Karpas-422 (cell line): ENCODE measurements around the gene ACTR1A. TPM values are rescaled to one million over a fixed set of nuclear protein-coding genes. Genes with fewer than 3 reads are reported as not detected.

Experiments
- DNase-seq: peaks from one replicate; pipeline ENCODE4 v3.0.0-alpha.2; 2015
- H2AFZ ChIP-seq: fragments of 200-600 bp; sonication (generic); 2 replicates; pipeline ENCODE4 v1.6.1; 2014; ENCODE audit warnings: antibody characterized with exemption, low read length, mixed read lengths
- H3K27ac ChIP-seq: fragments of 200-600 bp; sonication (generic); 2 replicates; pipeline ENCODE4 v1.5.1; 2014; ENCODE audit warnings: mild to moderate bottlenecking, low read length, moderate library complexity
- H3K27me3 ChIP-seq: fragments of 200-600 bp; sonication (generic); 2 replicates; pipeline ENCODE4 v1.6.1; 2014; ENCODE audit warnings: low read length, mixed read lengths
- H3K36me3 ChIP-seq: fragments of 200-600 bp; sonication (generic); 2 replicates; pipeline ENCODE4 v1.6.1; 2014; ENCODE audit warnings: low read length, mixed read lengths; ENCODE audit not compliant: insufficient read depth
- H3K4me1 ChIP-seq: fragments of 200-600 bp; sonication (generic); 2 replicates; pipeline ENCODE4 v1.6.1; 2014; ENCODE audit warnings: mild to moderate bottlenecking, low read length, mixed read lengths
- H3K4me2 ChIP-seq: fragments of 200-600 bp; sonication (generic); 2 replicates; pipeline ENCODE4 v1.6.1; 2014; ENCODE audit warnings: low read length, low read depth, mild to moderate bottlenecking; ENCODE audit not compliant: poor library complexity, severe bottlenecking
- H3K4me3 ChIP-seq: fragments of 200-600 bp; sonication (generic); 2 replicates; pipeline ENCODE4 v1.5.1; 2014; ENCODE audit warnings: mild to moderate bottlenecking, antibody characterized with exemption, low read length, mixed read lengths
- H3K79me2 ChIP-seq: fragments of 200-600 bp; sonication (generic); 2 replicates; pipeline ENCODE4 v1.6.1; 2014; ENCODE audit warnings: mild to moderate bottlenecking, low read length, mixed read lengths
- H3K9ac ChIP-seq: fragments of 200-600 bp; sonication (generic); 2 replicates; pipeline ENCODE4 v1.6.0; 2014; ENCODE audit warnings: low read length
- H3K9me2 ChIP-seq: fragments of 200-600 bp; sonication (generic), shearing (Covaris generic); replicated peaks from 2 replicates; pipeline ENCODE4 v1.6.0; 2014; ENCODE audit warnings: mild to moderate bottlenecking, low read length, moderate library complexity; ENCODE audit not compliant: insufficient read depth
- H3K9me3 ChIP-seq: fragments of 300-700, 200-600 bp; sonication (generic); 2 replicates; pipeline ENCODE4 v1.6.1; 2014; ENCODE audit warnings: low read length, mixed read lengths
- H4K20me1 ChIP-seq: fragments of 200-600 bp; sonication (generic); 2 replicates; pipeline ENCODE4 v1.6.1; 2014; ENCODE audit warnings: mild to moderate bottlenecking, antibody characterized with exemption, low read length, low read depth; ENCODE audit not compliant: insufficient read depth
- total RNA-seq: library from RNA; depleted of rRNA; stranded (reverse); fragments of >200 nt; shearing (Covaris generic); gene quantifications from 2 replicates; pipeline ENCODE4 v1.2.3, GENCODE V29; 2014; ENCODE audit warnings: low replicate concordance

The ACTR1A gene
- total RNA-seq, 1 experiment from 2014 or later: 83.7 TPM

GRCh38 chr10:102453502-102453901 lies 49.0 kb downstream of the ACTR1A start:
- H2AFZ ChIP-seq: no peak overlapping the region
- H3K36me3 ChIP-seq: no peaks in the 10 kb centered on the region
- H3K4me1 ChIP-seq: peaks cover 44% of the 10 kb centered on the region
- H3K9ac ChIP-seq: peak overlapping the region; percentile 8; the same call in 1 of the 2 replicates
- no peaks in the 10 kb centered on the region for H3K27me3 ChIP-seq
- H3K27ac ChIP-seq: no peak overlapping the region
- no peaks in the 10 kb centered on the region for H3K9me2 ChIP-seq
- H4K20me1 ChIP-seq: no peaks in the 10 kb centered on the region
- H3K9me3 ChIP-seq: no peaks in the 10 kb centered on the region
- H3K4me3 ChIP-seq: 0 out of 2 replicates have a peak overlapping the region, but pooled peaks have one; percentile 19
- DNase-seq: no peak
- peak overlapping the region; percentile 50 for H3K4me2 ChIP-seq
- H3K79me2 ChIP-seq: peaks cover 15% of the 10 kb centered on the region

- Histone ChIP-seq H3K79me2 (peaks cover 15% of the 10 kb centered on the region), H3K9me3 (no peaks in the 10 kb centered on the region), H3K27me3 (no peaks in the 10 kb centered on the region), H3K9me2 (no peaks in the 10 kb centered on the region), H3K4me3 (no peak overlapping the region), H2AFZ (no peak overlapping the region), H3K4me1 (peaks cover 44% of the 10 kb centered on the region), H3K36me3 (no peaks in the 10 kb centered on the region), H3K9ac (peak overlapping the region; percentile 8; the same call in 1 of the 2 replicates), H3K27ac (no peak overlapping the region), H4K20me1 (no peaks in the 10 kb centered on the region), H3K4me2 (peak overlapping the region; percentile 50)
- no peak for DNase-seq
Observed at GRCh38 chr10:102452672-102453340, 49.7 kb downstream of the ACTR1A start.

GRCh38 chr10:102451105-102451969 lies 51.2 kb downstream of the ACTR1A start, which contains the start of gene C10orf95:
C10orf95 (minus strand) TSS chr10:102451543; CDS start chr10:102451093, 450 bp downstream.
- peak within 1 kb of the TSS; percentile 90 for H3K9ac ChIP-seq

GRCh38 chr10:102450374-102451104 lies 52.0 kb downstream of the ACTR1A start:
- Histone ChIP-seq H3K27ac (peak overlapping the region; percentile 74), H3K27me3 (no peaks in the 10 kb centered on the region), H3K9me3 (no peaks in the 10 kb centered on the region), H3K9ac (peak overlapping the region; percentile 90), H3K79me2 (peaks cover 15% of the 10 kb centered on the region), H2AFZ (no peak overlapping the region; the same call in 1 of the 2 replicates), H4K20me1 (no peaks in the 10 kb centered on the region), H3K4me3 (peak overlapping the region; percentile 85), H3K9me2 (no peaks in the 10 kb centered on the region), H3K4me2 (peak overlapping the region; percentile 79), H3K4me1 (peaks cover 44% of the 10 kb centered on the region), H3K36me3 (no peaks in the 10 kb centered on the region)
- peak; percentile 92 for DNase-seq

More at GRCh38 chr10:102451105-102451969, 51.2 kb downstream of the ACTR1A start, which contains the start of gene C10orf95:
- no peaks in the 10 kb centered on the region for H3K9me2 ChIP-seq
- DNase-seq: no peak
- H3K36me3 ChIP-seq: no peaks in the 10 kb centered on the region
- peaks cover 44% of the 10 kb centered on the region for H3K4me1 ChIP-seq
- peak within 1 kb of the TSS; percentile 62 for H3K27ac ChIP-seq
- H3K27me3 ChIP-seq: no peaks in the 10 kb centered on the region
- H3K4me2 ChIP-seq: peak within 1 kb of the TSS; percentile 79
- H3K79me2 ChIP-seq: peaks cover 15% of the 10 kb centered on the region
- no peak within 1 kb of the TSS for H2AFZ ChIP-seq
- H4K20me1 ChIP-seq: no peaks in the 10 kb centered on the region
- no peaks in the 10 kb centered on the region for H3K9me3 ChIP-seq
- H3K4me3 ChIP-seq: peak within 1 kb of the TSS; percentile 85

- Histone ChIP-seq H3K4me2 (peak overlapping the region; percentile 79), H4K20me1 (no peaks in the 10 kb centered on the region), H3K9me3 (no peaks in the 10 kb centered on the region), H3K27ac (peak overlapping the region; percentile 74), H3K9me2 (no peaks in the 10 kb centered on the region), H3K4me3 (peak overlapping the region; percentile 85), H3K79me2 (peaks cover 15% of the 10 kb centered on the region), H3K36me3 (no peaks in the 10 kb centered on the region), H2AFZ (peak overlapping the region; percentile 28; the same call in 1 of the 2 replicates), H3K9ac (peak overlapping the region; percentile 90), H3K27me3 (no peaks in the 10 kb centered on the region), H3K4me1 (peaks cover 40% of the 10 kb centered on the region)
- no peak for DNase-seq
Observed at GRCh38 chr10:102450124-102450373, 52.5 kb downstream of the ACTR1A start.

- Histone ChIP-seq H2AFZ (peak overlapping the region; percentile 28; the same call in 1 of the 2 replicates), H3K9me3 (no peaks in the 10 kb centered on the region), H3K9ac (peak overlapping the region; percentile 90), H3K4me1 (peaks cover 35% of the 10 kb centered on the region), H3K4me2 (peak overlapping the region; percentile 79), H3K36me3 (no peaks in the 10 kb centered on the region), H3K9me2 (no peaks in the 10 kb centered on the region), H3K79me2 (peaks cover 15% of the 10 kb centered on the region), H4K20me1 (no peaks in the 10 kb centered on the region), H3K4me3 (peak overlapping the region; percentile 85), H3K27ac (peak overlapping the region; percentile 74), H3K27me3 (no peaks in the 10 kb centered on the region)
- peak; percentile 91 for DNase-seq
Observed at GRCh38 chr10:102449321-102450123, 53.0 kb downstream of the ACTR1A start.

- Histone ChIP-seq H4K20me1 (no peaks in the 10 kb centered on the region), H3K9me3 (no peaks in the 10 kb centered on the region), H3K79me2 (peaks cover under 1% of the 10 kb centered on the region; the same call in 1 of the 2 replicates), H3K27ac (no peak overlapping the region), H3K4me2 (no peak overlapping the region), H3K9ac (no peak overlapping the region), H3K36me3 (no peaks in the 10 kb centered on the region), H3K9me2 (no peaks in the 10 kb centered on the region), H3K4me3 (no peak overlapping the region), H3K27me3 (no peaks in the 10 kb centered on the region), H2AFZ (no peak overlapping the region), H3K4me1 (peaks cover 7% of the 10 kb centered on the region)
- no peak for DNase-seq
Observed at GRCh38 chr10:102444851-102445250, 57.7 kb downstream of the ACTR1A start.
